GM19467 (cell line): Measurements from ENCODE around the gene MLLT3.

ENCODE experiments used
- ATAC-seq: cut with Tn5 transposase; IDR thresholded peaks from one replicate; pipeline ENCODE4 v1.9.1; 2021; ENCODE audit warnings: mild to moderate bottlenecking, moderate library complexity; ENCODE audit not compliant: unreplicated experiment

Gene MLLT3

DNA sequence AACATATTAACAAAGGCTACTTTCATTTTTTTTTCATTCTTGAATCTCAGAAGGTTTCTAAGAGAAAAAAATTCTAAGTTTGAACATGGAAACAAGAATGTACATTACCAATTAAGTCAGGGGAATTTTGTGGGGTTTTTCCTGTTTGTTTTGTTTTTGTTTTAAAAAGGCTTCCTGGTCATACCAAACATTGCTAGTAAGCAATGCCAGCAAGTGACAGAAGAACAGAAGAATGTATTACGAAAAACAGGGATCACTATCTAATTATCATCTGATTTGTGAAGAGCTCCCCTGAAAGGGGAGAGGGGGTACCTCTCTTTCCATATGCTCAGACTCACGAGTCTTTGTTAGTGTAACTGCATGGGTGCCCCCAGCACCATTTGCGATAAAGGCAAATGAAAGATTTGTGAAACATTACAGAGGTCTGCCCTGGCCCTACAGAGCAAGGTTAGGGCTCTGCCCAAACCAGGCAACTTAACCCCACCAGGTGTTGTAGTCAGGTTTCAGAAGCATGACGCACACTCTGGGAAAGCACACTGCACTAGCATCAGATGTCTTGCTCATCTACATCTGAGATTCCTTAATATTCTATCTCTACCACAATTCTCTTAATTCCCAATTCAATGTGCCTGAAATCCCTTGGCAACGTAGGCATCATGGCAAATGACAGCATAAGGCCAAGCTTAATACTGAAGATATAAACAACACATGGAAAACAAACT lies 268.2 kb downstream of the MLLT3 start:
- ATAC-seq, result no peak

- no peak for ATAC-seq
These were observed 268.8 kb downstream of the MLLT3 start for GRCh38 chr9:20353524-20353923.

GRCh38 chr9:20352591-20352990 lies 269.7 kb downstream of the MLLT3 start:
- no peak for ATAC-seq

- ATAC-seq, result no peak
These were observed 270.6 kb downstream of the MLLT3 start for GRCh38 chr9:20351715-20352114.

DNA sequence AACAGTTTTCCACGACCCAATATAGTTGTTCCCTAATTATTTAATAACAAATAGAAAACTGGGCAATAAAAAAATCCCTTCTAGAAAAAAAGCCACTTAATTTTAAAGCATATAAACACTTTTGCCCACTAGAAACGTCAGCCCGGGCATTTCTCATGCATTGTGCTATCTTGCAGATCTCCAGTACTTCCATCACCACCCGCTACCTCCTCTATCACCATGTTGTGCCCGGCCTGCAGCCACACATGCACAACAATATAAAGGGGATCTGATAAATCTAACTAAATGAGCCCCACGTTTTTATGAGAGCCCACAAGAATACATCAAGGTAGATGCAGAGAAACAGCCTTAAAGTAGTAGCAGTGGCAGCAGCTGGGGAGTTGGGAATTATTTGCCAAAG lies 272.7 kb downstream of the MLLT3 start:
- ATAC-seq, result no peak

DNA sequence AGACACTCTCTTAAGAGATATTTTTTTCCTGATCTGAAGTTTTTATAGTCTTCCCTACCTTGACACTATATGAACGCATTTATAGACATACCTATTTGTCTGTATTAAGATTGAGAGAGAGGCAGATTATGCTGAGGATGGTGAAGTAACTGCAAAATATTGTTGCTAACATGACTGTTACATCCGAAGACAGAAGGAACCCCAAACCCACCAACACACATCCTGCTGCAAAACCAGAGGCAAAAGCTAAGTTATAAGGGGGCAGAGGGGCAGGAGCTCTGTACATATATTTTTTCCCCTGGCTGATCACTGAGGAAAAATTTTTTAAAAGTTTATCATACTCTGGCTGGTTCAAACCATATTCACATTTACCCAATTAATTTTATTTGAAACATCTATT lies 279.0 kb downstream of the MLLT3 start:
- no peak for ATAC-seq

DNA sequence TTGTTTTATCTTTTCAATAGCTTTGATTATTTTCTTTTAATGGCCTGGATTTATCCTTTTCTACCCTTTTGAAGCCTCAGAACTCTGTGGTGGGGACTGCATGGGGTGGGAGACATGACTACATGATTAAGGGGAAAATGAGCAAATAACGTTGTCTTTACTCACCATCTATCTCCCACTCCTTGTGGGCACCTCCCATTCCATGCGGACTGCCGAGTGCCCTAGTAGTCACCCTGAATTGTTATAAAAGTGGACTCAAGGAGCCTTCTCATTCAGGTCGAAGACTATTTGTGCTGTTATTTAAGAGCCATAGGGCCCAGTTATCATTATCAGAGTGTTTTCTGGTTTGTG lies 281.8 kb downstream of the MLLT3 start:
- no peak for ATAC-seq

DNA sequence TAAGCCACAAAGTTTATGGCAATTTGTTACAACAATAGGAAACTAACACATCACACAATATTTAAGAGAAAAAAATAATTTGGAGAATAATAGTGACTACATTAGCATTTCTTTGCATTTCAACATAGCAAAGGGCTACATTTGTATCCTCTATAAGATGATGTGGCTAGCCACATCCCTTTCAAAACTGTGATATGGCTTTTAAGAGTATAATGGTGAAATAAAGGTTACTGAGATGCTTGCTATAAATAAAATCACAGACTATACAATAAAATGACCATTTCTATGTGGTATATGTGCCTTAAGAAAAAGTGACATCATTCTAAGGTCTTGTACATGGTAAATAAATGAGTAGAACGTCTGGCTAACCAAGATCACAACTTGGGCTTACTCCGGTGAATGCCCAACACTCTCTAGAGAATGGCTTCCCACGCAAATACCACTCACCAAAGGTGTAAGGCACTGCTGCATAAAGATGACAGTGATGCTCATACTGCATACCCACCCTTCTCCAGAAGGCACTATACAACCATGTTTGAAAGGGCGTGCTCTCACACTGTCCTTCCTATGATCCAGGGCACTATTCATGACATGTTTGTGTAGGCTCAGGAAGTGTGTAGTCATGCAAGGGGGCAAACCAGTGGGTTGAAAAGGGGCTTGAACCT lies 286.5 kb downstream of the MLLT3 start:
- ATAC-seq, result no peak

DNA sequence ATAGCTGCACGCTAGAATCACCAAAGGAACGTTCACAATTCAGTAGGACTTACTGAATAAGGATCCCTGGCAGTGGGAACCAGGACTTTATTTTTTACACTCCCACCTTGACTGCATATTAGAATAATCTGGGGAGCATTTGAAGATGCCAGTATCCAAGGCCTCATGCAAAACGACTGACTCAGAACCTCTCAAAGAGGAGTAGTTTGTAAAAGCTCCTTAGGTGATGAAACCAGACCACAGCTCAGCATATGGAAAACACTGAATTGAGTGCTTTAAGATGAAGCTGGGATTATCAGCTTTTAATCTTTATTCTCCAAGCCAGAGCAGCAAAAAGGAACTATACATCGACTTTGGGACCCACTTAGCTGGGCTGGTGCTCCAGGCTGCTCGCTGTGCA lies 288.3 kb downstream of the MLLT3 start:
- no peak for ATAC-seq

GRCh38 chr9:20331095-20331685 lies 291.1 kb downstream of the MLLT3 start:
- peak; percentile 70 for ATAC-seq

DNA sequence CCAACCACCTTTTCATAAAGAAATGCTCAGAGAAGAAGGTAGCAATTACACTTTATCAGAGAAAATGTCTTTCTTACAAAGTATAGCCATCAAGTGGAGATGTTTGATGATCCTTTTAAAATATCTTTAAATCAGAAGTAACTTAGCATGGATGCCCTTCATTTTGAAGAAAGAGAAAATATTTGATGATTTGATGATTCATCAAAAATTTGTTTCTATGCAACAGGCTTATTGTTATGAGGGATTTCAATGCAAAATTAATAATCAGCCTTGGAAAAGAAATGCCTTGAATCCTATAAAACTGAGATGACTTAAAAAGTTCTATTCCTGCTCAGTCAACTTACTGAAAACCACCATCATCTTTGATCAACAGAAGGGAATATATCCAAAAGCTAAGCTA lies 291.6 kb downstream of the MLLT3 start:
- ATAC-seq, result no peak

GRCh38 chr9:20326516-20326915 lies 295.8 kb downstream of the MLLT3 start:
- no peak for ATAC-seq

DNA sequence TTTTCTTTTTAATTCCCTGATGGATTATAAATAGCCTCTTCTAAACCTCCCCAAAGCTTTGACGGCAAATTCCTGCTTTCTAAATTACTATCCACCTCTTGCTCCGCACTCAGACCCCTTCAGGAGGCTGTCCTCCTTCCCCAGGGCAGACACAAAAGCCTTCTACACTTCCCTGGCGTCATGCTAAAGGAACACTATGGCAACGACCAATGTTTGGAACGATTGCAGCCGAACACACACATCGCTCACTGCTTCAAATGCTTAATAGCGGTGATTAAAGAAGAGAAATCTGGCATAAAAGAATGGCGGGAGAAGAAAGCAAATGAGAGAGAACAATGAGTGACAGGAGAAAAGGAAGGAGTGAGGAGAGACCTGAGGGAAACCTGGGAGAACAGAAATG lies 297.3 kb downstream of the MLLT3 start:
- ATAC-seq, result no peak

- no peak for ATAC-seq
These were observed 300.1 kb downstream of the MLLT3 start for GRCh38 chr9:20322212-20322611.

- ATAC-seq, result no peak
These were observed 300.7 kb downstream of the MLLT3 start for GRCh38 chr9:20321423-20322082.

- ATAC-seq, result no peak
These were observed 301.4 kb downstream of the MLLT3 start for GRCh38 chr9:20320921-20321320.

- ATAC-seq, result no peak
These were observed 302.5 kb downstream of the MLLT3 start for GRCh38 chr9:20319641-20320337.

DNA sequence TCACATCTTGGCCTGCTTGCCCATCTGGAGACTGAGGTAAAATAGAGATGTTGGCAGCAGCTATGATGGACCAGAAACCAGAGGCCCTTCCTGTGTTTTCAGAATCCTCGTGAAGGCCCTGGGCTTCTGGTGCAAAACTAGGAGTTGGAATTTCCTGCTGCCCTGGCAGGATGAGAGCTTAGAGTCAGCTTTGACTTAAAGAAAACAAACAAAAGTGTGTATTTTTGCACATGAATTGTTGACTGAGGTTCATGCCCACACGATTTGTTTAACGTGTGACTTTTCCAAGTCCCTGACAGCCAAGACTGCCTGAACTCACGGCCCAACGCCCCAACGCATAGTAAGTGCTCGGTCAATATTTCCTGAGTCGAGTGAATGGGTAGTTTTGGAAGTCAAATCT lies 303.1 kb downstream of the MLLT3 start:
- ATAC-seq, result no peak

DNA sequence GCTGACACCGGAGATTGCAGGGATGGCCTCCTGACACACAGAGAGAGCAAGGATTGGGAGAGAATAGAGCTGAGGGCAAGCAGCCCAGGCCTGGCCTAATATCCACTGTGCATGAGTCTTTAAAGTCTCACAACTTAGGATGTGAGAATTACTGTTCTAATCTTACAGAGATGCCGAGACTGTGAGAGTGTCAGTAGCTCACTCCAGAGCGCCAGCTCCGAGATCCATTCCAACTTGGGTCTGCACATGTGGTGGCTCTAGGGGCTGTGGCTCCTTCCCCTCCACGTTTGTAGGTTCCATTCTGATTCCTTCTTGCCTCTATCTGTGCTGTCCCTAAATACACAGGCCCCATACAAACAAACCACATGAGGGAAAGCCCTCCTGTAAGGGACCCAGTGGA lies 304.6 kb downstream of the MLLT3 start:
- no peak for ATAC-seq

DNA sequence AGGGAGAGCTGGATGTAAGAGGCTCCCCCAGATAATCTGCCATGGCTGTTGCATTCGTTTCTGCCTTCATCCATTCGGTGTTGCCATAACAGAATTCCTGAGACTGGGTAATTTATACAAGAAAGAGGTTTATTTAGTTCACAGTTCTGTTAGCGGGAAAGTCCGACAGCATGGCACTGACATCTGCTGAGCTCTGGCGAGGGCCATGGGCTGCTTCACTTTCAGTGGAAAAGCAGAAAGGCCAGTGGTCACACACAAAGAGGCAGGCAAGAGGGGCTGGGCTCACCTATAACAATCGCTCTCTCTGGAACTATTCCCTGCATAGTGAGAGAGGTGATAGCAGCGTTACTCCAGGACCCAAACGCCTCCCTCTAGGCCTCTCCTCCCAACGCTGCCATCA lies 305.9 kb downstream of the MLLT3 start:
- ATAC-seq, result no peak

DNA sequence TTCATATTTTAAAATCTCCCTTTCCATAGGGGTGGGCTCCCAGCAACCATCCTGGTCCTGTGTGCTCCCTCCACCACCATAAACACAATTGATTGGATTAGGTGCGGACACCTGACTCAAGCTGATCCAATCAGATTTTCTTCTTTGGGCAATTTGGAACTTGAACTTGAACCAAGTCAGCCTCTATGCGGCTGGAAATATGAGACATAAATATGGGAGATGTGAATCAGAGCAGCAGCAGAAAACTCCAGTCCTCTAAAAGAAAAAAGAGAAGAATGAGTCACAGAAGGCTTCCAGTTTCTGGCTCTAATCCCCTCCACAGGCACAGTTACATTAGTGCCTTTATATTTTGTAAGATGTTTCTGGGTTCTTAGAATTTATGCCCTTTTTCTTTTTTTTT lies 306.6 kb downstream of the MLLT3 start:
- ATAC-seq, result no peak
